Body of pancreas (tissue), 4 donors: ENCODE measurements around the gene RILPL1. TPM values are rescaled to one million over a fixed set of nuclear protein-coding genes. Genes with fewer than 3 reads are reported as not detected.

Source experiments
- ATAC-seq: fragments of 150-250 bp; one replicate; pipeline ENCODE4 v1.9.1; 2016
- DNase-seq, 4 donors: peaks; one replicate each; pipeline ENCODE4 v3.0.0-alpha.2; 2019
- H3K27ac ChIP-seq, 4 donors: fragments of 200-600 bp; sonication (generic); 1 replicate in 3 of 4; 2 replicates in 1 of 4; pipeline versions ENCODE4 v1.5.1 to v1.6.1; 2016 to 2019; ENCODE audit warnings: mild to moderate bottlenecking in 1 of 4, mixed read lengths in 1 of 4, moderate library complexity in 1 of 4
- H3K27me3 ChIP-seq, 2 donors: fragments of 200-600 bp; sonication (generic); one replicate each; pipeline ENCODE4 v1.6.0; 2016; ENCODE audit warnings: mild to moderate bottlenecking in 1 of 2
- H3K36me3 ChIP-seq, 2 donors: fragments of 200-600 bp; sonication (generic); replicated peaks in 1 of 2; 2 replicates each; pipeline ENCODE4 v1.5.1; 2016; ENCODE audit warnings: low read depth in 2 of 2; ENCODE audit not compliant: insufficient read depth in 1 of 2
- H3K4me1 ChIP-seq: fragments of 200-600 bp; sonication (generic); one replicate; pipeline ENCODE4 v1.6.0; 2016
- H3K4me3 ChIP-seq, 2 donors: fragments of 200-600 bp; sonication (generic); 1 replicate in 1 of 2; 2 replicates in 1 of 2; pipeline ENCODE4 v1.5.1; 2016 to 2019
- H3K9me3 ChIP-seq, 3 donors: fragments of 200-600 bp; sonication (generic); 1 replicate in 2 of 3; 2 replicates in 1 of 3; pipeline ENCODE4 v1.5.1; 2016
- POLR2A ChIP-seq, 3 donors: fragments of 450-650 bp; IDR thresholded peaks; one replicate each; pipeline ENCODE4 v1.6.1; 2016; ENCODE audit warnings: antibody characterized with exemption in 3 of 3, mild to moderate bottlenecking in 2 of 3
- WGBS, 2 donors: methylation state at CpG; one replicate each; pipeline ENCODE4 v1.1.5; 2017; 5-methylcytosine and 5-hydroxymethylcytosine counted together
- intact Hi-C: fragments of 100-400 bp; cut with DNase I; formaldehyde crosslinking; loops from one replicate; pipeline ENCODE4 v1.15.1; 2023
- total RNA-seq, 2 donors: library from RNA; depleted of rRNA; stranded (reverse); fragments of >200 nt; gene quantifications; one replicate each; pipeline ENCODE4 v1.1.0, GENCODE V29; 2016
- TF ChIP-seq, protein P1 (sequence below), 7 experiments: fragments of 450-650 bp in 4 of 7; fragments of 200-600 bp in 3 of 7; sonication (generic) in 3 of 7; IDR thresholded peaks; one replicate each; pipeline ENCODE4 v1.5.1; 2016 to 2019; ENCODE audit warnings: antibody characterized with exemption in 7 of 7

The RILPL1 gene
- total RNA-seq, 2 donors from 2014 or later: 4.3 to 4.9 TPM

DNA sequence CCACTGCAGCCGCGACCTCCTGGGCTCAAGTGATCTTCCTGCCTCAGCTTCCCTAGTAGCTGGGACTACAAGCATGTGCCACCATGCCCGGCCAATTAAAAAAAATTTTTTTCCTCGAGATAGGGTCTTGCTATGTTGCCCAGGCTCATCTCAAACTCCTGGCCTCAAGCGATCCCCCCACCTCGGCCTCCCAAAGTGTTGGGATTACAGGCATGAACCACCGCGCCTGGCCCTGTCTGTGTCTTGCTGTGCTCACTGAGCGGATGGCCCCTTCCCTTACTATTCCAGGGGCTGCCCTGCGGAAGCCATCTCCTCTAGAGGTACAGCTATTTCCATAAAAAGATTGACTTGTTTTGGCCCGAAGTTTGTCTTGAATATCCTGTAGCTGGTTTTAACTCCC, 55.5 kb downstream of the RILPL1 start:
- Histone ChIP-seq H3K9me3 (no peaks in the 10 kb centered on the region), H3K27me3 (no peaks in the 10 kb centered on the region), H3K27ac (no peak overlapping the region), H3K4me1 (no peaks in the 10 kb centered on the region), H3K4me3 (no peak overlapping the region), H3K36me3 (no peaks in the 10 kb centered on the region)
- DNase-seq (no peak), ATAC-seq (no peak)
- 85 to 93% methylated on average over 11 of the region's 11 CpGs for WGBS, 2 donors
- TF ChIP-seq, protein P1, sequence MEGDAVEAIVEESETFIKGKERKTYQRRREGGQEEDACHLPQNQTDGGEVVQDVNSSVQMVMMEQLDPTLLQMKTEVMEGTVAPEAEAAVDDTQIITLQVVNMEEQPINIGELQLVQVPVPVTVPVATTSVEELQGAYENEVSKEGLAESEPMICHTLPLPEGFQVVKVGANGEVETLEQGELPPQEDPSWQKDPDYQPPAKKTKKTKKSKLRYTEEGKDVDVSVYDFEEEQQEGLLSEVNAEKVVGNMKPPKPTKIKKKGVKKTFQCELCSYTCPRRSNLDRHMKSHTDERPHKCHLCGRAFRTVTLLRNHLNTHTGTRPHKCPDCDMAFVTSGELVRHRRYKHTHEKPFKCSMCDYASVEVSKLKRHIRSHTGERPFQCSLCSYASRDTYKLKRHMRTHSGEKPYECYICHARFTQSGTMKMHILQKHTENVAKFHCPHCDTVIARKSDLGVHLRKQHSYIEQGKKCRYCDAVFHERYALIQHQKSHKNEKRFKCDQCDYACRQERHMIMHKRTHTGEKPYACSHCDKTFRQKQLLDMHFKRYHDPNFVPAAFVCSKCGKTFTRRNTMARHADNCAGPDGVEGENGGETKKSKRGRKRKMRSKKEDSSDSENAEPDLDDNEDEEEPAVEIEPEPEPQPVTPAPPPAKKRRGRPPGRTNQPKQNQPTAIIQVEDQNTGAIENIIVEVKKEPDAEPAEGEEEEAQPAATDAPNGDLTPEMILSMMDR (IDR thresholded peaks at IDR 0.05): no peak
- TF ChIP-seq POLR2A (IDR thresholded peaks at IDR 0.05): no peak
- intact Hi-C loops: no loop called here

DNA sequence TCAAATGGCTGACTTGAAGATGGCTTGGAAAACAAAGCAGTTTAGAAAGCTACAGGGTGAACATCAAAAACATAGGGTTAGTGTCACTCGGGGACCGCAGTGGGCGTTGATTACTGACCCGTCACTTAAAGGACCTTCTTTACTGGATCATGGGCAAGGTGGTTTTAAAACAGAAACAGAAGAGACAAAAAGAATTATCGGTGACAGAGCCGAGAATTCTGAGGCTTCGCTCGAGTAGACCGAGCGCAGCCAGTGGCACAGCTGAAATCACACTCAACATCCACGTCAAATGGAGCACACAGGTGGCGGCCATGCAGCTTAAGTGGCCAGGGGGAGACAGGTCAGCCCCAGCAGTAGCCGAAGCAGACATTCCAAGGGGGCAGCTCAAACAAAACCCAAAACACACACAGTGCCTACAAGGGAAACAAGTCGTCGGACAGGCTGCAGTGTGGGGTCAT, 58.2 kb downstream of the RILPL1 start:
- Histone ChIP-seq H3K27ac (no peak overlapping the region), H3K36me3 (peaks cover 0 to 2% of the 10 kb centered on the region in 2 donors), H3K4me3 (no peak overlapping the region), H3K9me3 (no peaks in the 10 kb centered on the region), H3K27me3 (no peaks in the 10 kb centered on the region), H3K4me1 (no peaks in the 10 kb centered on the region)
- 87 to 88% methylated on average over 15 of the region's 15 CpGs for WGBS, 2 donors
- DNase-seq (no peak), ATAC-seq (no peak)
- intact Hi-C loops: no loop called here
- TF ChIP-seq, protein P1 (IDR thresholded peaks at IDR 0.05): no peak
- TF ChIP-seq POLR2A (IDR thresholded peaks at IDR 0.05): no peak

DNA sequence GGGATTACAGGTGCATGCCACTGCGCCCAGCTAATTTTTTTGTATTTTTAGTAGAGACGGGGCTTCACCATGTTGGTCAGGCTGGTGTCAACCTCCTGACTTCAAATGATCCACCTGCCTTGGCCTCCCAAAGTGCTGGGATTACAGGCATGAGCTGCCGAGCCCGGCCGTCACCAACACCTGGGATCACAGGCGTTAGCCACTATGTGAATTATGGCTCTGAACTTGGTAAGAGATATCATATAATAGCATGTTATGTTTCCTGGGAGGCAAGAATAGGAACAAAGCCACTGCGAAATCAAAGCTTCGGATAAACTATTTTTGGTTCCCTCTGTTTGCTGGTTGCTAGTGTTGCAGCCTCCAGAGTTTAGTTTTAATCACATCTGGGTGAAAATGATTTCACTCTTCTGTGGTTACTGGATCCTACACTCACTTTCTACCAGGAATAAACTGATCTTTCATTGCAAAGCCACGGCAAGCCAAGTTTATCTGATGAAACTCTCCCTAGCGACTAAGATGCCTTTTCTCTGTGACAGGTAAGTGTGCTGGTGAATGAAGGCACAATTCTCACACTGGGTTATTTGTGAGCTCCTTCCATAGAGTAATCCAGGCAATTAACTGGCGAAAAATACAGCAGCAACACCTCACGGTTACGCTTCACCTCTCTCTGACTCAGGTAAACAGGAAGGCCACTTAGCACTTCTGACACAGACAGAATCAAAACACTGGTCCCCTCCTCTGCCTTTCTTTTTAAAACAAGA, 58.9 kb downstream of the RILPL1 start:
- TF ChIP-seq, protein P1 (IDR thresholded peaks at IDR 0.05): no peak
- TF ChIP-seq POLR2A (IDR thresholded peaks at IDR 0.05): no peak
- no peaks in the 10 kb centered on the region for H3K27me3 ChIP-seq
- H3K4me1 ChIP-seq: no peaks in the 10 kb centered on the region
- intact Hi-C loops: no loop called here
- ATAC-seq (no peak), DNase-seq (no peak)
- WGBS, 2 donors: 79 to 89% methylated on average over 13 of the region's 13 CpGs
- H3K4me3 ChIP-seq: no peak overlapping the region
- peaks cover 0 to 2% of the 10 kb centered on the region in 2 donors for H3K36me3 ChIP-seq
- no peaks in the 10 kb centered on the region for H3K9me3 ChIP-seq
- no peak overlapping the region for H3K27ac ChIP-seq

DNA sequence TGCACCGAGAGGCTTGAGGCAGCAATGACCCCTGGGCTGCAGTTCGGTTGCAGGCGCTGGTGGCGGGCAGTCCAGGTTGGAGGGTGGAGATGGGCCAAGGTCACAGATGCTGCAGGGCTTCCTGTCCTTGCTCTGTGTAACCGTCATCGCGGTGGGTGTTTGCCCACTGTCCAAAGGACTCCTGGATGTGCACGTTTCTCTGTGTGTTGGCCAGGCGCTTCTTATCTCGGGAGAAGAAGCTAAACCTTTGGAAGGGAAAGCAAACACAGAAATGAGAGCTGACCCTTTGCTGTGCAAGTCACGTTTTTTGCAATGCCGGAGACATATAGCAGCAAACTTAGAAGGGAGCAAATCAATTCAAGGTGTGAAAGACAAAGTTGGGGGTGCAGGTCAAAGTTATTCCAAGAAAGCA, 61.1 kb downstream of the RILPL1 start:
- Histone ChIP-seq H3K36me3 (peaks cover 0 to 2% of the 10 kb centered on the region in 2 donors), H3K4me3 (no peak overlapping the region), H3K27ac (no peak overlapping the region), H3K9me3 (no peaks in the 10 kb centered on the region), H3K27me3 (no peaks in the 10 kb centered on the region), H3K4me1 (no peaks in the 10 kb centered on the region)
- no peak for DNase-seq
- WGBS, 2 donors: 65 to 78% methylated on average over 12 of the region's 12 CpGs
- intact Hi-C loops: no loop called here
- no peak for ATAC-seq
- no peak for TF ChIP-seq POLR2A (IDR thresholded peaks at IDR 0.05)
- TF ChIP-seq, protein P1 (IDR thresholded peaks at IDR 0.05): no peak
